Inflammatory macrophage treated with lipopolysaccharide for 1 hour (primary cell): ENCODE results near the gene TRIM50.
"Not testable (repeated sequence)": the region's sequence is repeated elsewhere in the genome, so short reads cannot be mapped to it uniquely, and the experiment has no call there.

Source experiments
- DNase-seq, 2 donors: peaks; one replicate each; pipeline ENCODE4 v3.0.0-alpha.2; 2020 to 2022

TRIM50 gene

DNA sequence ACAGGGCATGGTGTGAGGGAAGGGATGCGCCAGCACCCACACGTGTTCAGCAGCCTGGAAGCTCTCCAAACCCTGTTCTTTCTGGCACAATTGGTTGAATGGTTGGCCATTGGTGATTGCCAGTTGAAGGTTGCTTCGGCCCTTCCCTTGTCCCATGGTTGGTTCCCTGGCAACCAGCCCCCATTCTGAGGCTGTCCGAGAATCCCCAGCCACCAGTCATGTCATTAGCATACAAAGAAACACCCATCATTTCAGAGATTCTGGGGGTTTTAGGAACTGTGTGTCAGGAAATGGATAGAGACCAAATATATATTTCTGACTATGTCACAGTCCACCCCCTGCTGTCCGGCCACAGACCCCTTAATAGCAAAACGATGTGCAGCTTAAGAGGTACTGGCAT is 21.9 kb upstream of the TRIM50 start:
- DNase-seq: no peak

DNA sequence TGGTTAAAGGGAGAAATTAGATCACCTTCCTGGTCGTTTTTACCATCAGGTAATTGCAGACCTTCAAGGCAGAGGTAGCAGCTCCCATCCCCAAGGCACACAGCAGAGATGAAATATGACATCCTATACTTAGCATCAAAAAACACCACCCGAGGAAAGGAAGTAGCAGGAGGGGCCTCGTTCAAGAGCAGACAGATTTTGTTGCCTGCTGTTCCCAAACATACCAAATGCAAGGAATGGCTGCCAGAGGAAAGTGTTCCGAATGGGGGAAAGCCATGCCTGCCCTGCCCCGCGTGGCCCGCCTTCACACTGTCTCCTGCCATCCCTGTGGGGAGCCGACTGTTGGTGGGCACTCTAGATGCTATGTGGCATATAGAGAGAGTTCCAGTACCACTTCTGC is 18.1 kb upstream of the TRIM50 start:
- DNase-seq: no peak

DNA sequence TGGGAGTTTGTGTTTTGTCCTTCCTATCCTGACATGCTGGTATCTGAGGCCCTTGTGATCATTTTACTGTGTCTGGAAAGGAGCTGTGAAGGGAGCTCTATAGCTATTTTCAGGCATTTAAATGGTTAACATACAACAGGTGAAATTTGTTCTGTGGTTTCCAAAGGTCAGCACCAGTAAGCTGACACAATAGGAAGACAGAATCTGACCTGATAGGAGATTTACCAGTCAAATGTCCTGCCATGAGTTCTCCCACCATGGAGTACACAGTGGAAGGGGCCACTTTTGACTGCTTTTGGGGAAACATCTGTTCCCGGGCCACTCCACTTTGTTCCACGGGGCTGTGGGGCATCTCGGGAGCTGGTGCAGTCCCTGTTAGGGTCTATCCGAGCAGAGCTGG is 17.7 kb upstream of the TRIM50 start:
- no peak for DNase-seq

DNA sequence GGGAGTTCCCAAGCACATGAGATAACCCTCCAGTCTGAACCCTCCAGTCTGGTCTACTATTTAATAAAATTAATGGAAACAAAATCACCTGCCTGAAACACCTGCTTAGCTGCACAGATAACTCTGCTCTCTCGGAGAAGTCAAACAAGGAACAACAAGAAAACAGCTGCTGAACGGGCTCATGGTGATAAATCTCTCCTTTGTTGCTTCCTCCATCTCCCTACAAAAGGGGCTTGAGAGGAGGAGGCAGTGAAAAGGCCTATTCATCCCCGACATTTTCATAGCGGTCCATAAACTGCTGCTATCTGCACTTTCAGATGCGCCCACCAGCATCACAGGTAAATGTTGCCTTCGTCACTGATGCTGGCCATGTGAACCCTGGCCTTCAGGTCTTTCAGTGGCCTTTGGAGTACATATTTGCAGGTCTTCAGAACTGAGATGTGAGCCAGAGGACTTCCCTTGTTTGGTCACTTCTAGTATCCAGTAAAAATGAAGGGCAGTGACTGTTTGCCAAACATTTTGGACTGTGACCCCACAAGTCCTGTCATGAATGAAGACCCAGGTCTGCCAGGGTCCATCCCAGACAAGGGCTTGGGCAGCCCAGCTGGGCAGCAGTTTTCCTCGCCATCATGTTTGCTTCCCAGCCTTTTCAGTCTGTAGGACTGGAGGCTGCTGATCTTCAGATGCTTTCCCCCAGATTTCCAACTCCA is 15.9 kb upstream of the TRIM50 start:
- DNase-seq: no peak

DNA sequence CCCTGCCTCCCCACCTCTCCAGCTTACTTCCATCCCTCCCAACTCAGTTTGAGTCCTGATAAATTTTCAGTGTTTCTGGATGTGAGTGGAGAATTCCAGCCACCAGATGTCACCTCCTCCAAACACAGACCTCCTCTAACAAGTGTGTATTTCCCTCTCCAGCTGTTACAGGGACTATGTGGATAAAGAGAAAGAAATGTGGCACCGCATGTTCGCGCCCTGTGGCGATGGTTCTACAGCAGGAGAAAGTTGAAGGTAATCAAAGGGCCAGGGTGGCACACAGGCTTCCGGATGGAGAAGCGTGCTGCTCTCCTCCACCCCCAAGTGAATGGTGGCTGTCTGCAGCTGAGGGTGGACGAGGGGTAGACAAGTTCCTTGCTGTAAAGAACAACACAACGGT is 14.8 kb upstream of the TRIM50 start:
- no peak for DNase-seq

DNA sequence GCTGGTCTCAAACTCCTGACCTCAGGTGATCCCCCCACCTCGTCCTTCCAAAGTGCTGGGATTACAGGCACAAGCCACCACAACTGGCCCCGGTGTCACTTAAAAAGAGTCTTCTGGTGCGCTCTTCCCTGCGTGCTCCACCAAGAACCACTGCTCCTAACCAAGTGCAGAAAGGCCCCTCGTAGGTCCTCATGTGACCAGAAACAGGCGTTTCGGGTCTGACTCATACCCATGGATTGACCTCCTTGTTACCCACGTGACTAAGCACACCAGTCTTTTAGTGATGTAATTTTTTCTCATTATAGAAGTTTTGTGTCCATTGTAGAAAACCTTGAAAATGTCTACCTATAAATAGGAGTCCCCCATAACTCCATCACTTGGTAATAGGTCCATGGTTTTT is 14.0 kb upstream of the TRIM50 start:
- DNase-seq: peak; percentile 50 to 62

DNA sequence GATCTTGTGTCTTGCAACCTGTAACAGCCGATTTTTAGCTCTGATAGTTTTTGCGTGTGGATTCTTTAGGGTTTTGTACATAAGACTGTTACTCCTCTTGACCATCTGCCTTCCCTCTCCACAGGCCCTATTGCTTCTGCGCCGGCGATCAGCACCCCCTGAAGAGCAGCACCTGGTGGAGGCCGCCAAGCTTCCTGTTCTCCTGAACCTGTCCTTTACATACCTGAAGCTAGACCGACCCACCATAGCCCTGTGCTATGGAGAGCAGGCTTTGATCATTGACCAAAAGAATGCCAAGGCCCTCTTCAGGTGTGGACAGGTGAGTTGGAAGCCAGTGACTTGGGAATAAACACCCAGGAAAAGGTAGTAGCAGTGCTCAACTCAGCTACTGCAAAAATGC is 12.6 kb upstream of the TRIM50 start:
- no peak for DNase-seq

DNA sequence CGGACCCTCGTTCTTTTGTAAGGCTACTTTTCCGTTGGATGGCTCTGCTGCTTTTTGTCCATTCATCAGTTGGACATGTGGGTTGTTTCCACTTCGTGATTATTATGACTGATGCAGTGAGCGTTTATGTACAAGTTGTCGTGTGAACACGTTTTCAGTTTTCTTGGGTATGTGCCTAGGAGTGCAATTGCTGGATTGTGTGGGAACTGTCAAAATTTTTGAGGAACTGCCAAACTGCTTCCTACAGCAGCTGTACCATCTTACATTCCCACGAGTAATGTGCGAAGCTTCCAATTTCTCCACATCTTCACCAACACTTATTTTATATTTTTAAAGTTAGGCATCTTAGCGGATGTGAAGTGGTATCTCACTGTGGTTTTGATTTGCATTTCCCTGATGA is 10.4 kb upstream of the TRIM50 start:
- DNase-seq: no peak

DNA sequence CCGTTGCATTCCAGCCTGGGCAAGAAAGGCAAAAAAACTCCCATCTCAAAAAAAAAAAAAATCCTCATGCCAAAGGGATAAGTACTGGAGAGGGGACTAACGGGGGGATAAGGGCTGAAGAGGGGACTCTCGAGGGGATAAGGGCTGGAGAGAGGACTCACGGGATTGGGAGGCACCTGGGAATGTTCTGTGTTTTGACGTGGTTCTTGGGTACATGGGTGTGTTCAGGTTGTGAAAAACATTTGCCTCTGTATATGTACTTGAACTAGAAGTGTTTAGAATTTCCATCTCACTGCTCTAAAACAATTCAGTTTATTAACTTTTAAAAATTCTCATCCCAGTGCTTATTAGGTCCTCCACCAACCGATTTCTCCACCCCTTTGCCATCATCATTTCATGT is 4.6 kb upstream of the TRIM50 start:
- no peak for DNase-seq

DNA sequence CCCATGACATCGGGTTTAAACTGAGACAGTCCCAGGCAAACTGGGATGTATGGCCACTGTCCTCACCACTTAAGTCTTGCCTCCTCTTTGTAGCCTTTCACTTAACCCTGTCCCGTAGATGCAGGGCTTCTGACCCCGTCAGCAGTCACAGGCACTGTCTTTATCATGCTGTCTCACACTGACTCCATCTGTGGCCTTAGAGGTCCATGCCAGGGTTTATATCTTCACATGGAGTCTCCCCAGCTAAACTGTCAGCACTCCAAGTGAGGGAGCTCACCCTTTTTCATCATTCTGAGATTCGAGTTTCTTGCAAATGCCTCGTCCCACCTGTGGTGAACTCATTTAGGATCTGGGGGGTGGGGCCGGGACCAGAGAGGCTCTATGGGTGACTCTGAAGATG is 2.9 kb upstream of the TRIM50 start:
- no peak for DNase-seq

DNA sequence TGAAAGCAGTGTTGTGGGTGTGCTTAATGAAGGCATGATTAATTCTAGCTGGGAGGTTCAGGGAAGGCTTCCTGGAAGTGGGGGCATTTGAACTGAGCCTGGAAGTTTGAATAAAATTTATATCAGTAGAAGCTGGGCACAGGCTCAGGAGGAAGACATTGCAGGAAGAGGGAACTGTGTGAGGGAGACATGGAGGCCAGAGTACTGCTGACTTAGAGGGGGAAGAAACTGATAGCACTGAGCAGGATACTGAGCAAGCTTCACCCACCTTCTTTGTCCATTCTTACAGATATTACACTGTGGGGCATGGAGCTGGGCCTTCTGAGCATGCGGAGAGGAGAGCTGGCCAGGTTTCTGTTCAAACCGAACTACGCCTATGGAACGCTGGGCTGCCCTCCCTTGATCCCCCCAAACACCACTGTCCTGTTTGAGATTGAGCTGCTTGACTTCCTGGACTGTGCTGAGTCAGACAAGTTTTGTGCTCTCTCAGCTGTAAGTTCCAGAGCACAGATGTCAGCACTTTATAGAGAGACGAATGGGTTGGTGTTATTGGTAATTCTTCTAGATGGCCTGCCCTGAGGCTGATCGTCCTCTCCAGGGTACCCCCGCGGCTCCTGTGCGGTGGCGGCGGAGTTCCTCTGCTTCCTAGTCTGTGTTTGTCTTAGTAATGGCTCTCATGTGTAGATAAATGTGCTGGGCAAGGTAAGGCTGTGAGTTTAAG is 2.1 kb upstream of the TRIM50 start:
- no peak for DNase-seq

DNA sequence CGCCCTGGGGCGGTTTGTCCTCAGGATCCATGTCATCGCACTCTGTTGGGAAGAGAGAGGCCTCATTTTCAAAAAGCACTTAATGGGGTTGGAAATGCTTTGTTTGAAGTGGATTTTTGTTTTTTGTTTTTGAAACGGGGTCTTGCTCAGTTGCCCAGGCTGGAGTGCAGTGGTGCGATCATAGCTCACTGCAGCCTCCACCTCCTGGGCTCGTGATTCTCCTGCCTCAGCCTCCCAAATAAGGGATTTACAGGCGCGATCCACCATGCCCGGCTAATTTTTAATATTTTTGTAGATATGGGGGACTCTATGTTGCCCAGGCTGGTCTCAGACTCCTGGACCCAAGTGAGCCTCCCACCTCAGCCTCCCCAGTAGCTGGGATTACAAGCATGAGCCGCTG is 814 bp upstream of the TRIM50 start:
- DNase-seq: no peak

DNA sequence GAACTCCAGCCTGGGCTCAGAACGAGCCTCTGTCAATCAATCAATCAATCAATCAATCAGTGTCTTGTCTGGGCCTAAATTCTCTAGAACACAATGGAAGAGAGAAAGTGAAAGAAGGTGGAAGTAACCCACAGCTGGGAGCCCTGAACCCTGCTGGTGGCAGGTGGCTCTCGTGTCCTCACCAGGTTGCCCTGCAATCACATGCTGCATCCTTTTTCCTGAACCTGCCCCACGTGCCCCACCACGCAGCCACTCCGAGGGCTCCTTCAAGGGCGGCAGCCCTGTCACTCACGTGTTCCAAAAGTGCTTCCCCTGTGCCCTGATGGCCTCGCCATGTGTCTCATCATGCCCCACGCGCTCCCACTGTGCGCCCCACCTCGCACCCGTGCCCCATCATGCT is 433 bp downstream of the TRIM50 start:
- not testable (repeated sequence) for DNase-seq

DNA sequence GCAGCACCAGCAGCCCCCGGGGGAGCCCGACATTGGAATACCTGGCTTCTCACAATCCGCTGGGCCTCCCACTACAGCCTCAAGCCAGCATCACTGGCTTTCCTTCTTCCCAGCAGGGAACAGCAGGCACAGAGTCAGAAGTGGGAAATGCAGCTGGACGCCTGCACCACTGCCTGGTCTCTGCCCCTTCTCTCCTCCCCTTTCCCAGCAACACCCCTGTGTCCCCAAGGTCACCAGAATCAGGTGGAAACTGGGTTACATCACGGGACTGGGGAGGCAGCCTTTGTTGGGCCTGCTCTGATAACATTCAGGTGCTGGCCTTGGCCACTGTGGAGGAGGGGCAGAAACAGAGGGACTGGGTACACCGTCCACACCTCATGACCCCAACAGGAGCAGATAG is 2.5 kb downstream of the TRIM50 start:
- not testable (repeated sequence) for DNase-seq

DNA sequence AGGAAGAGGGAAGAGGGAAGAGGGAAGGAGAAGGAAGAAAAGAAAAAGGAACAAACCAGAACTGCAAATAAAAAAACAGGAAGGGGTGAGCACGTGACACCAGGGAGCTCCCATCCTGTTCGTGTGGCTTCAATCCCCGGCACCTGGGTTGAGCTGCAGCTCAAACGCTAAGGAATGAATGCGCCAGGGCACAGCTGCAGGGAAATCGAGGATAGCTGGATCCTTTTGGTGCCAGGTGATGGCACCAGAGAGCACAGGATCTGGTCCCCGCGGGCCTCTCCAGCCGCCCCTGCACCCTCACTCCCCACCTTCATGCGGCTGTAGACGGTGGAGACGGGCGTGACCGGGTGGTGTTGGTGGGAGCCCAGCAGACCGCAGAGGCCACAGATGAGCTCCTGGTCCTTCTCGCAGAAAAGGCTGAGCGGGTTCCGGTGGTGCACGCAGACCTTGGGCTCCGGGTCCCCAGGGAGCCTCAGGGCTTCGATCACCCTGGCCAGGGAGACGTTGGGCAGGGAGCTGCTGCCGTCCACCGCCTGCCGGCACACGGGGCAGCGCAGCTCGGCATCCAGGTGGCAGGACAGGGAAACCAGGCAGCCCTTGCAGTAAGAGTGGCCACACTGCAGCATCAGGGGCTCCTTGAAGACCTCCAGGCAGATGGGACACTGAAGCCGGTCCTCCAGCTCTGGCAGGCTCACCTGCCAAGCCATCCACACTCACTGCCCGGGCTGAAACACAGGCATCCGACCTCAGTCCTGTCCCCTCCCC is 3.6 kb downstream of the TRIM50 start:
- DNase-seq: peak; percentile 16 to 31

DNA sequence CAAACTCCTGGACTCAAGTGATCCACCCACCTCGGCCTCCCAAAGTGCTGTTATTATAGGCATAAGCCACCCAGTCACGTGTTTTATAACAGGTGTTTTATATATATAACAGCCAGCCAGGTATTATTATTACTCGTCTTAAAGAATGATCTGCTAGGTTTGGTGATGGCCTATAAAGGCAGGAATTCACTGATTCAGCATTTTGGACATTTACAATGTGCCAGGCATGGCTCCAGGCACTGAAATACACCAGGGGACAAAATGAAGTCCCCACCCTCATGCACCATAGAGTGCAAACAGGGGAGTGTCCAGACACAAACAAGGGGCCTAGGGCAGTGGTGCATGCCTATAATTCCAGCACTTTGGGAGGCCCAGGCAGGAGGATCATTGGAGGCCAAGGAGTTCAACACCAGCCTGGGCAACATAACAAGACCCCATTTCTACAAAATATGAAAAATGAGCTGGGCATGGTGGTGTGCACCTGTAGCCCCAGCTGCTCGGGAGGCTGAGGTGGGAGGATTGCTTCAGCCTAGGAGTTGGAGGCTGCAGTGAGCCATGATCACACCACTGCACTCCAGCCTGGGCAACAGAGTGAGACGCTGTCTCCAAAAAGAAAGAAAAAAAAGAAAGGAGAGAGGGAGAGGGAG is 4.3 kb downstream of the TRIM50 start:
- not testable (repeated sequence) for DNase-seq

DNA sequence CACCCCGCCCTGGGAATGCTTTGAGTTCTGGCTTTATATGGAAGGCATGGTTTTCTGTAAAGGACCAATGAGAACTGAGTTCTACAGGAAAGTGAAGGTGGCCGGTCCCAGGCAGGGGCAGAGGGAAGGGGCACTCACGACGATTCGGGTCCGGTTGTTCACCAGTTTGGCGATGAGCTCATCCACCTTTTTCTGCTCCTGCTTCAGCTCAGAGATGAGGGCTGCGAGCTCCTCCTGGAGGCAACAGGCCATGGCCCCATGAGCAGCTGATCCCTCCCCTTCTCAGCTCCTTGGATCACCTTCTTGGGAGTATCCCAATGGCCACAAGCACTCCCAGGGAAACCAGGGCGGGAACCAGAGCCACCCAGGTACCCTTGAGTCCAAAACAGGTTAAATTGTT is 7.9 kb downstream of the TRIM50 start:
- DNase-seq: not testable (repeated sequence)

DNA sequence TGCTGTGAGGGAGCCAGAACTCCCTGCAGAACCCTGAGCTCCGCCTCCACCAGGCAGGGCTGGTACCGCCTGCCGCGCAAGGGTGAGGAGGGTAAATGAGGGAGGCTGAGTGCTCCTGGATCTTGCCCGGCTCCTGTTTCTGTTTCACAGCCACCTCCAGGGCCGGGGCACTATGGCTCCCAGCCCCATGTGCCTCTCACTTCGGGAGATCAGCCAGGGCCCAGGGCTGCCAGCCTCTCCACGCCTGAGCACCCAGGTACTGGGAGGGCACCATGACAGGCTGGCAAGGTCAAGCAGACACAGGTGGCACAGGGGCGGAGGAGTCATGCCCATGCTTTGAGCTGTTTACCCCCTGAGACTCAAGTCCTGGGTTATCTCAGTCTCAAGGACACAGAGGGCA is 8.3 kb downstream of the TRIM50 start:
- not testable (repeated sequence) for DNase-seq

DNA sequence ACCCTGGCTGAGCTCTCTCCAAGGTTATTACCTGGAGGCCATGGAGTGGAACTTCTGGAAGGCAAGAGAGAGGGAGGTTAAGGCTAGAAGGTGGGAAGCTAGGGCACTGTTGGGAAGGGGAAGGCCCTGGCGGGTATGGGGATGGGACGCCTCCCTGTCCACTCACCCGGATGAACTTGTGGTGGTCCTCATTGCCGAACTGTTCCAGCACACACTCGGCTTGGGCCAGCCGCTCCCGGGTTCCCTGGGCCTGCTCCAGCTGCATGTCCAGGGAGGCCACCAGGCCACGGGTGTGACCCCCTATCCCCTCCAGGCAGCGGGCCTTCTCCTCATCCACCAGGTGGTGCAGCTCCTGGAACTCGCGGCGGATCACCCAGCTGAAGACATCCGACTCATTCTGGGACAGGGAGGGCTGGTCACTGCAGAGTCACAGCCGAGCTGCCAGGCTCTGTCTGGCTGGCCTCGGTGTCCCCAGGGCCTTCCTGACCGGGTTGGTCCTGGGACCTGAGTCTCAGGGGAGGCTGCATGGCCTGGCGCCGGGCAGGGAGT is 9.2 kb downstream of the TRIM50 start:
- DNase-seq: not testable (repeated sequence)

DNA sequence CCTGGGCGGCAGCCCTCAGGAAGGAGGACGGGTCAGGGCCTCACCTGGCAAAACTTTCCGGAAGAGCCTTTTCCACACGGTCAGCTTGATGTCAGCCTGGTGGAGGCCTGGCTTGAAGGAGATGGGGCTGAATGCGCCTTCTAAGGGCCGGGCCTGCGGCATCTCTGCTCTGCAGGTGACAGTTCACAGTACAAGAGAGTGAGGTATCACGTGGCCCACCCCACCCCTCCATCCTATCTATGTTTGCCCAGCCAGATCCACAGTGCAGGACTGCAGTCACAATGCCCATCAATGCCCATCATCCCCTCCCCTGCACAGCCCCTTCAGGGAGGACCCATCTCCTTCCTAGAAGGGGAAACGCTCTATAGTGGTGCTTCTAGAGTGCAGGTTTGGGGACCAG is 11.4 kb downstream of the TRIM50 start:
- DNase-seq: no peak

DNA sequence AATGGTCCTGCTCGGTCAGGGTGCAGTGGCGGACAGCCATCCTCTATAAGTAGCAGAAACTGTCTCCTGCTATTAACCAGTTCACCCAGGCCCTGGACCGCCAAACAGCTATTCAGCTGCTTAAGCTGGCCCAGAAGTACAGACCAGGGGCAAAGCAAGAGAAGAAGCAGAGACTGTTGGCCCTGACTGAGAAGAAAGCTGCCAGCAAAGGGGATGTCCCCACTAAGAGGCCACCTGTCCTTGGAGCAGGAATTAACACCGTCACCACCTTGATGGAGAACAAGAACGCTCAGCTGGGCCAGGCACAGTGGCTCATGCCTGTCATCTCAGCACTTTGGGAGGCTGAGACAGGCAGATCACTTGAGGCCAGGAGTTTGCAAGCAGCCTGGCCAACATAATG is 13.6 kb downstream of the TRIM50 start:
- DNase-seq: no peak

DNA sequence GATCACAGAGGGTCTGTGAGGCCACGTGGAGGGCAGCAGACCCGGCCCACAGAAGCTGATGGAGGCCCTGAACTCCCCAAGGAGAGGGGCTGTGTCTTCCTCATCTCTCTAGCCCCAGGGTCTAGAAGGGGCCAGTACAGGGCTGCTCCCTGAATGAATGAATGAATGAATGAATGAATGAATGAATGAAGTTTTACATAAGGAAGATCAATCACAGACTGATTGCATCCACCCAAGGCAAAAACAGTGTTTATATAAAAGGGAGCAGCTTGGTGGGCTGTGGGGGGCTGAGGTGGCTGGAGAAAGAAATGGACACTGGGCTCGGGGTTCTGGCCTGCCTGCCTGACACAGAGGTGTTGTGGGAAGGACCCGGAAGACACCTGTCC is 14.4 kb downstream of the TRIM50 start:
- DNase-seq: no peak

DNA sequence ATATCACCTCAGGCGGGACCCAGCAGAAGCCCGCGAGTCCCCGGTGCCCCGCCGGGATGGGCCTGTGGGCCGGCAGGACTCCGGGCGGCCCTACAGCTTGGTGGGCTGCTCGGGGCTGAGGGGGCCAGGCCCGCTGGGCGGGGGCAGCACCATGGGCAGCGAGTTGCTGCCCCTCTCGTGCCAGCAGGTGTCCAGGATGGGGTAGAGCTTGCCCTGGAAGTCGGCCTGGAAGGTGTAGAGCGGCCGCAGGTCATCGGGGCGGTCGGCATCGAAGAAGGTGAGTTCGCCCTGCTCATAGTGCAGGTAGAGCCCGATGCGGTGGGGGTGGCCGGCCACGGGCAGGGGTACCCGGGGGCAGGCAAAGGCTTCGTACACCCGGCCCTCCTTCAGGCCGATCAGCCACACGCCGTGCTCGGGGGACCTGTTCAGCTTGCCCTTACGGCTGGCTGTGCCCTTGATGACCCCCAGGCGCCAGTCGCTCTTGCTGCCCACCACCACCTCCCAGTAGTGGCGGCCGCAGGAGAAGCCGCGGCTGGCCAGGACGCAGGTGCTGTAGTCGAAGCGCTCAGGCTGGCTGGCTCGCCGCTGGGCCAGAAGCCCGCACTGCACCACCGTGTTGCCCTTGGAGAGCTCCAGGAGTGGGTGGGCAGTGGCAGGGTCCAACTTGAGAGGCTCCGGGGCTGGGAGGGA is 14.9 kb downstream of the TRIM50 start:
- DNase-seq: no peak
